OCI-LY1 (cell line): ENCODE results near the gene BHMT2.

Experiments
- CTCF ChIP-seq: fragments of 200-600 bp; sonication (generic), shearing (Covaris generic); IDR thresholded peaks from 2 replicates; pipeline ENCODE4 v1.5.1; 2017; ENCODE audit warnings: mild to moderate bottlenecking, antibody characterized with exemption, low read length, moderate library complexity, mixed read lengths
- EZH2 ChIP-seq: fragments of 200-600 bp; sonication (generic), shearing (Covaris generic); IDR thresholded peaks from 2 replicates; pipeline ENCODE4 v1.8.0; 2017; ENCODE audit warnings: borderline replicate concordance, mixed run types, mild to moderate bottlenecking, antibody characterized with exemption, low read length, moderate library complexity, mixed read lengths

- TF ChIP-seq EZH2 (no peak), CTCF (no peak)
Observed at GRCh38 chr5:79136618-79137017, 67.1 kb downstream of the BHMT2 start.
